ENCODE data around the gene ASCC1.

ASCC1 gene

DNA sequence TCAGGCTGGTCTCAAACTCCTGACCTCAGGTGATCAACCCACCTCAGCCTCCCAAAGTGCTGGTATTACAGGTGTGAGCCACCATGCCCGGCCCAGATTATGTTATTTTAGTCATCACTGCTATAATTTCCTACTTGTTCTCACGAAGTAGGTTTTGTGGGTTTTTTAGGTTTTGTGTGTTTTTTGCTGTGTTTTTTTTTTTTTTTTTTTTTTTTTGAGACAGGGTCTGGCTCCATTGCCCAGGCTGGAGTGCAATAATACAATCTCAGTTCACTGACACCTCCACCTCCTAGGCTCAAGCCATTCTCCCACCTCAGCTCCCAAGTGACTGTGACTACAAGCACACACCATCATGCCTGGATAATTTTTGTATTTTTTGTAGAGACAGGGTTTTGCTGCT, 21.1 kb downstream of the ASCC1 start:
- no peak overlapping the region for H3K9ac ChIP-seq (ENCODE audit: low read length)
- H2BK15ac ChIP-seq (replicated peaks; ENCODE audit: low read depth): no peak overlapping the region
- no CpG with 5 or more reads among the region's 2 CpGs for WGBS (ENCODE audit: extremely low coverage, insufficient coverage, low lambda C conversion rate)
- H2BK5ac ChIP-seq (ENCODE audit: low read length): no peak overlapping the region
- no peaks in the 10 kb centered on the region for H3K36me3 ChIP-seq (ENCODE audit: control insufficient read depth, insufficient read depth, low read length)
- H3K4ac ChIP-seq (ENCODE audit: low read depth, low read length): no peak overlapping the region
- no peak overlapping the region for H4K8ac ChIP-seq (ENCODE audit: low read depth, low read length)
- H3K4me3 ChIP-seq (ENCODE audit: low read length): no peak overlapping the region
- H3K4me2 ChIP-seq (ENCODE audit: low read length): no peak overlapping the region
- no peaks in the 10 kb centered on the region for H3K79me1 ChIP-seq (ENCODE audit: low read length)
- H2AK5ac ChIP-seq (ENCODE audit: low read length): no peak overlapping the region
- H3K79me2 ChIP-seq (ENCODE audit: control insufficient read depth, insufficient read depth, low read length): no peaks in the 10 kb centered on the region
- no peak overlapping the region for H2BK120ac ChIP-seq (ENCODE audit: low read depth, low read length)
- no peak for DNase-seq
- no peaks in the 10 kb centered on the region for H3K27me3 ChIP-seq (ENCODE audit: insufficient read depth, low read length, poor library complexity)
- no peak overlapping the region for H3K23ac ChIP-seq (ENCODE audit: low read length)
- no peak overlapping the region for H3K18ac ChIP-seq (ENCODE audit: low read length)
- H3K27ac ChIP-seq (ENCODE audit: low read depth, low read length): no peak overlapping the region
- no peaks in the 10 kb centered on the region for H3K4me1 ChIP-seq (ENCODE audit: control insufficient read depth, low read depth, low read length)
- no peak overlapping the region for H3K56ac ChIP-seq (ENCODE audit: low read length)
- no peak overlapping the region for H4K5ac ChIP-seq (ENCODE audit: low read length)

DNA sequence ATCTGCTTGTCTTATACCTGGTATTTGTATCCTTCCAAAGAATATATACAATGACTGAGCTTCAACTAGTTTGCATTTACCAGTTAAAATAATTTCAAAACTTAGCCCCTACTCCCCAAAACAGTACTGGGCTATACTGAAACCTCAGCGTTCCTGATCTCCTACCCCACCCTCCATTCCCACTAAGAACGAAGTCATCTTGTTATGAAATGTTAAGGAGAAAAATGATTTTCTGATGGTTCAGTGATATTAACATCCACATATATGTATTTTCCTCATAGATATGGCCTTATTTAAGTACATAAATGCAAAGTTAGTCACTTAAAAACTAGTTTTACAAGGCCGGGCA, 29.1 kb downstream of the ASCC1 start:
- H3K18ac ChIP-seq (ENCODE audit: low read length): no peak overlapping the region
- H3K4me1 ChIP-seq (ENCODE audit: control insufficient read depth, low read depth, low read length): no peaks in the 10 kb centered on the region
- H4K8ac ChIP-seq (ENCODE audit: low read depth, low read length): no peak overlapping the region
- H3K56ac ChIP-seq (ENCODE audit: low read length): no peak overlapping the region
- no peak overlapping the region for H4K5ac ChIP-seq (ENCODE audit: low read length)
- H2AK5ac ChIP-seq (ENCODE audit: low read length): no peak overlapping the region
- H3K23ac ChIP-seq (ENCODE audit: low read length): no peak overlapping the region
- H3K27ac ChIP-seq (ENCODE audit: low read depth, low read length): no peak overlapping the region
- no peak overlapping the region for H3K4ac ChIP-seq (ENCODE audit: low read depth, low read length)
- H3K79me1 ChIP-seq (ENCODE audit: low read length): no peaks in the 10 kb centered on the region
- H3K79me2 ChIP-seq (ENCODE audit: control insufficient read depth, insufficient read depth, low read length): no peaks in the 10 kb centered on the region
- no peak for DNase-seq
- H2BK15ac ChIP-seq (replicated peaks; ENCODE audit: low read depth): no peak overlapping the region
- no peak overlapping the region for H2BK5ac ChIP-seq (ENCODE audit: low read length)
- no peak overlapping the region for H3K4me3 ChIP-seq (ENCODE audit: low read length)
- H3K27me3 ChIP-seq (ENCODE audit: insufficient read depth, low read length, poor library complexity): no peaks in the 10 kb centered on the region
- H2BK120ac ChIP-seq (ENCODE audit: low read depth, low read length): no peak overlapping the region
- H3K36me3 ChIP-seq (ENCODE audit: control insufficient read depth, insufficient read depth, low read length): no peaks in the 10 kb centered on the region
- no CpG with 5 or more reads among the region's 3 CpGs for WGBS (ENCODE audit: extremely low coverage, insufficient coverage, low lambda C conversion rate)
- H3K4me2 ChIP-seq (ENCODE audit: low read length): no peak overlapping the region
- no peak overlapping the region for H3K9ac ChIP-seq (ENCODE audit: low read length)

- H2BK120ac ChIP-seq (ENCODE audit: low read depth, low read length): no peak overlapping the region
- no peak overlapping the region for H3K18ac ChIP-seq (ENCODE audit: low read length)
- H4K5ac ChIP-seq (ENCODE audit: low read length): no peak overlapping the region
- no peak overlapping the region for H4K8ac ChIP-seq (ENCODE audit: low read depth, low read length)
- H3K56ac ChIP-seq (ENCODE audit: low read length): no peak overlapping the region
- no peaks in the 10 kb centered on the region for H3K79me1 ChIP-seq (ENCODE audit: low read length)
- H2AK5ac ChIP-seq (ENCODE audit: low read length): no peak overlapping the region
- no peaks in the 10 kb centered on the region for H3K36me3 ChIP-seq (ENCODE audit: control insufficient read depth, insufficient read depth, low read length)
- no peak for DNase-seq
- H3K4me1 ChIP-seq (ENCODE audit: control insufficient read depth, low read depth, low read length): no peaks in the 10 kb centered on the region
- no peaks in the 10 kb centered on the region for H3K79me2 ChIP-seq (ENCODE audit: control insufficient read depth, insufficient read depth, low read length)
- no peak overlapping the region for H3K23ac ChIP-seq (ENCODE audit: low read length)
- H3K4ac ChIP-seq (ENCODE audit: low read depth, low read length): no peak overlapping the region
- H3K27ac ChIP-seq (ENCODE audit: low read depth, low read length): no peak overlapping the region
- no peak overlapping the region for H2BK15ac ChIP-seq (replicated peaks; ENCODE audit: low read depth)
- no peak overlapping the region for H3K9ac ChIP-seq (ENCODE audit: low read length)
- H3K27me3 ChIP-seq (ENCODE audit: insufficient read depth, low read length, poor library complexity): no peaks in the 10 kb centered on the region
- no peak overlapping the region for H2BK5ac ChIP-seq (ENCODE audit: low read length)
- no peak overlapping the region for H3K4me3 ChIP-seq (ENCODE audit: low read length)
- no CpG with 5 or more reads among the region's 7 CpGs for WGBS (ENCODE audit: extremely low coverage, insufficient coverage, low lambda C conversion rate)
- H3K4me2 ChIP-seq (ENCODE audit: low read length): no peak overlapping the region
Measured at GRCh38 chr10:72186258-72186981, 29.7 kb downstream of the ASCC1 start.

GRCh38 chr10:72184156-72184555, 31.9 kb downstream of the ASCC1 start:
- Histone ChIP-seq H4K5ac (ENCODE audit: low read length) (no peak overlapping the region), H3K27me3 (ENCODE audit: insufficient read depth, low read length, poor library complexity) (no peaks in the 10 kb centered on the region), H3K18ac (ENCODE audit: low read length) (no peak overlapping the region), H3K23ac (ENCODE audit: low read length) (no peak overlapping the region), H3K4me2 (ENCODE audit: low read length) (no peak overlapping the region), H3K79me1 (ENCODE audit: low read length) (no peaks in the 10 kb centered on the region), H3K36me3 (ENCODE audit: control insufficient read depth, insufficient read depth, low read length) (no peaks in the 10 kb centered on the region), H3K4me1 (ENCODE audit: control insufficient read depth, low read depth, low read length) (no peaks in the 10 kb centered on the region), H2AK5ac (ENCODE audit: low read length) (no peak overlapping the region), H4K8ac (ENCODE audit: low read depth, low read length) (no peak overlapping the region), H3K4ac (ENCODE audit: low read depth, low read length) (no peak overlapping the region), H3K56ac (ENCODE audit: low read length) (no peak overlapping the region), H2BK15ac (replicated peaks; ENCODE audit: low read depth) (no peak overlapping the region), H3K9ac (ENCODE audit: low read length) (no peak overlapping the region), H3K4me3 (ENCODE audit: low read length) (no peak overlapping the region), H2BK120ac (ENCODE audit: low read depth, low read length) (no peak overlapping the region), H3K79me2 (ENCODE audit: control insufficient read depth, insufficient read depth, low read length) (no peaks in the 10 kb centered on the region), H2BK5ac (ENCODE audit: low read length) (no peak overlapping the region), H3K27ac (ENCODE audit: low read depth, low read length) (no peak overlapping the region)
- WGBS (ENCODE audit: extremely low coverage, insufficient coverage, low lambda C conversion rate): no CpG with 5 or more reads among the region's 2 CpGs
- no peak for DNase-seq

DNA sequence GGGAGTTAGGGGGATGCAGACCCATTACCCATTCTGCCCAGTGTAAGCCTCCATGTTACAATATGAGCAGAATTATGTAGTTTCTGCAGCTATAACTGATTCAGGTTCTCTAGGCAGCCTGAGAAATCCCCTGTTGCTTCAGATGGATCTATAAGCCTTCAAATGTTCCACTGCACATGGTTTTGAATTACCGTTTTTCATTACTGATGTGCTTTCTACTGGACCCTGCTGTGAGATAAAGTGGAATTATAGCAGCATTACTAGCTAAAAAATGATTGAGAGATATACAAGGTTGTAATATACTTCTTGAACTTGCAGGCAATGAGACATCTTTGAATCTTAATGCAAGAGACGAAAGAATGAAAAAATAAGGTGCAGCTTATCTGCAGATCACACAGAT, 38.6 kb downstream of the ASCC1 start:
- H3K4me1 ChIP-seq (ENCODE audit: control insufficient read depth, low read depth, low read length): no peaks in the 10 kb centered on the region
- H3K4me3 ChIP-seq (ENCODE audit: low read length): no peak overlapping the region
- DNase-seq: no peak
- H3K79me2 ChIP-seq (ENCODE audit: control insufficient read depth, insufficient read depth, low read length): no peaks in the 10 kb centered on the region
- no peak overlapping the region for H3K27ac ChIP-seq (ENCODE audit: low read depth, low read length)
- H2BK120ac ChIP-seq (ENCODE audit: low read depth, low read length): no peak overlapping the region
- H2BK5ac ChIP-seq (ENCODE audit: low read length): no peak overlapping the region
- H3K79me1 ChIP-seq (ENCODE audit: low read length): no peaks in the 10 kb centered on the region
- H3K18ac ChIP-seq (ENCODE audit: low read length): no peak overlapping the region
- H3K36me3 ChIP-seq (ENCODE audit: control insufficient read depth, insufficient read depth, low read length): no peaks in the 10 kb centered on the region
- H4K5ac ChIP-seq (ENCODE audit: low read length): no peak overlapping the region
- no peak overlapping the region for H3K9ac ChIP-seq (ENCODE audit: low read length)
- no peak overlapping the region for H3K56ac ChIP-seq (ENCODE audit: low read length)
- H3K4me2 ChIP-seq (ENCODE audit: low read length): no peak overlapping the region
- H2AK5ac ChIP-seq (ENCODE audit: low read length): no peak overlapping the region
- H4K8ac ChIP-seq (ENCODE audit: low read depth, low read length): no peak overlapping the region
- WGBS (ENCODE audit: extremely low coverage, insufficient coverage, low lambda C conversion rate): no CpG with 5 or more reads among the region's 2 CpGs
- H3K23ac ChIP-seq (ENCODE audit: low read length): no peak overlapping the region
- no peaks in the 10 kb centered on the region for H3K27me3 ChIP-seq (ENCODE audit: insufficient read depth, low read length, poor library complexity)
- H2BK15ac ChIP-seq (replicated peaks; ENCODE audit: low read depth): no peak overlapping the region
- no peak overlapping the region for H3K4ac ChIP-seq (ENCODE audit: low read depth, low read length)

DNA sequence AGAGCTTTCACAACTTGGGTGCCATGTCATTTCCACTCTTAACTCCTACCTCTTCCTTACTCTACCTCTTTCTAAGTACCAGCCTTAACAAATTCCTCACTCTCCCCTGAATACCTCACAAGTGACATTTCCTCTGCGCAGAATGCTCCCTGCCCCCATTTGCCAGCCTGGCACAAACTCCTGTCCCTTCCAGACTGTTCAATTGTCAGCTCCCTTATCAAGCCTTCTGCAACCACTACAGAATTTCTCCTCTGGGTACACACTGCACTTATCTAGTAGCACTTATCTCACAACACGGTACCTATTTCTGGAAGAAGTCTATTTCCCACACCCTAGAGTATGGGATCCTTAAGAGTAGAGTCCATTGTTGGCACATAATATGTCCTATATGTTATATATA, 39.4 kb downstream of the ASCC1 start:
- Histone ChIP-seq H3K4me1 (ENCODE audit: control insufficient read depth, low read depth, low read length) (no peaks in the 10 kb centered on the region), H2BK120ac (ENCODE audit: low read depth, low read length) (no peak overlapping the region), H3K23ac (ENCODE audit: low read length) (no peak overlapping the region), H4K5ac (ENCODE audit: low read length) (no peak overlapping the region), H3K79me1 (ENCODE audit: low read length) (no peaks in the 10 kb centered on the region), H3K18ac (ENCODE audit: low read length) (no peak overlapping the region), H2BK15ac (replicated peaks; ENCODE audit: low read depth) (no peak overlapping the region), H3K27ac (ENCODE audit: low read depth, low read length) (no peak overlapping the region), H3K9ac (ENCODE audit: low read length) (no peak overlapping the region), H3K79me2 (ENCODE audit: control insufficient read depth, insufficient read depth, low read length) (no peaks in the 10 kb centered on the region), H3K36me3 (ENCODE audit: control insufficient read depth, insufficient read depth, low read length) (no peaks in the 10 kb centered on the region), H2AK5ac (ENCODE audit: low read length) (no peak overlapping the region), H4K8ac (ENCODE audit: low read depth, low read length) (no peak overlapping the region), H3K4ac (ENCODE audit: low read depth, low read length) (no peak overlapping the region), H3K4me3 (ENCODE audit: low read length) (no peak overlapping the region), H3K27me3 (ENCODE audit: insufficient read depth, low read length, poor library complexity) (no peaks in the 10 kb centered on the region), H3K4me2 (ENCODE audit: low read length) (no peak overlapping the region), H2BK5ac (ENCODE audit: low read length) (no peak overlapping the region), H3K56ac (ENCODE audit: low read length) (no peak overlapping the region)
- WGBS (ENCODE audit: extremely low coverage, insufficient coverage, low lambda C conversion rate): no CpG with 5 or more reads among the region's 2 CpGs
- no peak for DNase-seq
